Astrocyte (in vitro differentiated cells and primary cell): ENCODE results near the gene NIT2. TPM values are rescaled to one million over a fixed set of nuclear protein-coding genes. Genes with fewer than 3 reads are reported as not detected.

Experiments
- DNase-seq: peaks from one replicate; pipeline ENCODE4 v3.0.0-alpha.2; 2010; ENCODE audit warnings: low read depth
- FAIRE-seq: peaks from 2 replicates; lab custom pipeline; 2011; peaks lifted over from hg19 to GRCh38; lab: Jason Lieb, UNC
- H2AFZ ChIP-seq: 2 replicates; pipeline ENCODE4 v1.6.0; 2012; ENCODE audit warnings: low read depth, low read length, inconsistent platforms
- H3K27ac ChIP-seq: 2 replicates; pipeline ENCODE4 v1.5.1; 2011; ENCODE audit warnings: low read depth, low read length, inconsistent platforms
- H3K27me3 ChIP-seq: 2 replicates; pipeline ENCODE4 v1.6.0; 2011; ENCODE audit warnings: low read length, inconsistent platforms; ENCODE audit not compliant: insufficient read depth
- H3K36me3 ChIP-seq: 2 replicates; pipeline ENCODE4 v1.5.1; 2011; ENCODE audit warnings: low read length, inconsistent platforms; ENCODE audit not compliant: insufficient read depth
- H3K4me1 ChIP-seq: 2 replicates; pipeline ENCODE4 v1.5.1; 2011; ENCODE audit warnings: low read length, inconsistent platforms; ENCODE audit not compliant: insufficient read depth
- H3K4me2 ChIP-seq: 2 replicates; pipeline ENCODE4 v1.6.0; 2012; ENCODE audit warnings: low read length, inconsistent platforms
- H3K4me3 ChIP-seq: 2 replicates; pipeline ENCODE4 v1.5.1; 2011; ENCODE audit warnings: low read depth, mild to moderate bottlenecking, low read length, inconsistent platforms; ENCODE audit not compliant: insufficient read depth
- H3K79me2 ChIP-seq: 2 replicates; pipeline ENCODE4 v1.6.0; 2012; ENCODE audit warnings: mild to moderate bottlenecking, low read length, inconsistent platforms; ENCODE audit not compliant: insufficient read depth
- H3K9ac ChIP-seq: 2 replicates; pipeline ENCODE4 v1.6.0; 2012; ENCODE audit warnings: mild to moderate bottlenecking, low read length, inconsistent platforms
- H3K9me3 ChIP-seq: 2 replicates; pipeline ENCODE4 v1.5.1; 2012; ENCODE audit warnings: low read depth, mild to moderate bottlenecking, low read length, inconsistent platforms; ENCODE audit not compliant: insufficient read depth
- H4K20me1 ChIP-seq: 2 replicates; pipeline ENCODE4 v1.6.0; 2012; ENCODE audit warnings: low read length, inconsistent platforms; ENCODE audit not compliant: insufficient read depth
- H3K27ac Mint-ChIP-seq: one replicate; pipeline ENCODE4 v1.8.0; 2021; ENCODE audit warnings: mild to moderate bottlenecking, mixed read lengths; ENCODE audit not compliant: unreplicated experiment
- H3K27me3 Mint-ChIP-seq: one replicate; pipeline ENCODE4 v1.8.0; 2021; ENCODE audit warnings: low read depth, mixed read lengths; ENCODE audit not compliant: unreplicated experiment
- H3K36me3 Mint-ChIP-seq: one replicate; pipeline ENCODE4 v1.8.0; 2021; ENCODE audit warnings: low read depth, mixed read lengths; ENCODE audit not compliant: unreplicated experiment
- H3K4me1 Mint-ChIP-seq: one replicate; pipeline ENCODE4 v1.8.0; 2021; ENCODE audit warnings: low read depth, mixed read lengths; ENCODE audit not compliant: unreplicated experiment
- H3K4me3 Mint-ChIP-seq: one replicate; pipeline ENCODE4 v1.8.0; 2021; ENCODE audit warnings: mild to moderate bottlenecking, moderate library complexity, mixed read lengths; ENCODE audit not compliant: unreplicated experiment
- H3K9me3 Mint-ChIP-seq: one replicate; pipeline ENCODE4 v1.8.0; 2021; ENCODE audit warnings: mild to moderate bottlenecking, mixed read lengths; ENCODE audit not compliant: unreplicated experiment
- EZH2 ChIP-seq: IDR thresholded peaks from 2 replicates; pipeline ENCODE4 v1.6.1; 2012; ENCODE audit warnings: mild to moderate bottlenecking, low read length, inconsistent platforms; ENCODE audit not compliant: insufficient read depth
- total RNA-seq: library from RNA; stranded (reverse); gene quantifications from 2 replicates; pipeline ENCODE4 v1.2.1, GENCODE V29; 2021
- TF ChIP-seq, protein P1 (sequence below): IDR thresholded peaks from 2 replicates; pipeline ENCODE4 v1.5.1; 2011; ENCODE audit warnings: low read depth, mild to moderate bottlenecking, inconsistent platforms, low read length, moderate library complexity; ENCODE audit not compliant: insufficient read depth

NIT2 gene
- total RNA-seq, 1 donor from 2014 or later = 47.7 TPM

DNA sequence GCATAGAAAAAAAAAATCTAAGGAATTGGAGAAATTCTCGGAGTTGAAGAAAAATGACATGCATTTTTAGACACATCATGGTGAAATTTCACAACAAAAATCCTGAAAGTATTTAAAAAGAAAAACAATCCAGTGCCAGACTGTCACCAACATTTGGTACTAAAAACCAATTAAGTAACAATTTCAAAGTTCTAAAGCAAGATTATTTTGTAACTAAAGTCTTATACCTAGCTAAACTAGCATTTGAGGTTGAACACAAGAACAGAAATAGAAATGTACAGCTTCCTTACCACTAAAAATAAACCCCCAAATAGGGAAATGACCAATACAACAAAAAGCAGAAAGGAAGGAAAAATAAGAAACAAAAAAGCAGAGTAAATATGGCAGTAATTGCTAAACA is 54.5 kb downstream of the NIT2 start:
- Histone ChIP-seq H3K9me3 (peaks cover 3% of the 10 kb centered on the region), H3K4me1 (peaks cover 15% of the 10 kb centered on the region), H3K27ac (no peak overlapping the region), H2AFZ (no peak overlapping the region), H3K36me3 (peaks cover 10% of the 10 kb centered on the region), H3K79me2 (peaks cover 76% of the 10 kb centered on the region), H3K4me3 (no peak overlapping the region), H3K27me3 (no peaks in the 10 kb centered on the region), H3K9ac (no peak overlapping the region), H4K20me1 (peaks cover 44% of the 10 kb centered on the region), H3K4me2 (no peak overlapping the region)
- H3K4me3 Mint-ChIP-seq = no peak overlapping the region
- FAIRE-seq (no peak), DNase-seq (no peak)
- peaks cover 1% of the 10 kb centered on the region for H3K9me3 Mint-ChIP-seq
- peaks cover 10% of the 10 kb centered on the region for H3K4me1 Mint-ChIP-seq
- H3K27me3 Mint-ChIP-seq = no peaks in the 10 kb centered on the region
- no peak for TF ChIP-seq EZH2
- TF ChIP-seq, protein P1, sequence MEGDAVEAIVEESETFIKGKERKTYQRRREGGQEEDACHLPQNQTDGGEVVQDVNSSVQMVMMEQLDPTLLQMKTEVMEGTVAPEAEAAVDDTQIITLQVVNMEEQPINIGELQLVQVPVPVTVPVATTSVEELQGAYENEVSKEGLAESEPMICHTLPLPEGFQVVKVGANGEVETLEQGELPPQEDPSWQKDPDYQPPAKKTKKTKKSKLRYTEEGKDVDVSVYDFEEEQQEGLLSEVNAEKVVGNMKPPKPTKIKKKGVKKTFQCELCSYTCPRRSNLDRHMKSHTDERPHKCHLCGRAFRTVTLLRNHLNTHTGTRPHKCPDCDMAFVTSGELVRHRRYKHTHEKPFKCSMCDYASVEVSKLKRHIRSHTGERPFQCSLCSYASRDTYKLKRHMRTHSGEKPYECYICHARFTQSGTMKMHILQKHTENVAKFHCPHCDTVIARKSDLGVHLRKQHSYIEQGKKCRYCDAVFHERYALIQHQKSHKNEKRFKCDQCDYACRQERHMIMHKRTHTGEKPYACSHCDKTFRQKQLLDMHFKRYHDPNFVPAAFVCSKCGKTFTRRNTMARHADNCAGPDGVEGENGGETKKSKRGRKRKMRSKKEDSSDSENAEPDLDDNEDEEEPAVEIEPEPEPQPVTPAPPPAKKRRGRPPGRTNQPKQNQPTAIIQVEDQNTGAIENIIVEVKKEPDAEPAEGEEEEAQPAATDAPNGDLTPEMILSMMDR = no peak
- H3K36me3 Mint-ChIP-seq = peaks cover 7% of the 10 kb centered on the region
- no peak overlapping the region for H3K27ac Mint-ChIP-seq

DNA sequence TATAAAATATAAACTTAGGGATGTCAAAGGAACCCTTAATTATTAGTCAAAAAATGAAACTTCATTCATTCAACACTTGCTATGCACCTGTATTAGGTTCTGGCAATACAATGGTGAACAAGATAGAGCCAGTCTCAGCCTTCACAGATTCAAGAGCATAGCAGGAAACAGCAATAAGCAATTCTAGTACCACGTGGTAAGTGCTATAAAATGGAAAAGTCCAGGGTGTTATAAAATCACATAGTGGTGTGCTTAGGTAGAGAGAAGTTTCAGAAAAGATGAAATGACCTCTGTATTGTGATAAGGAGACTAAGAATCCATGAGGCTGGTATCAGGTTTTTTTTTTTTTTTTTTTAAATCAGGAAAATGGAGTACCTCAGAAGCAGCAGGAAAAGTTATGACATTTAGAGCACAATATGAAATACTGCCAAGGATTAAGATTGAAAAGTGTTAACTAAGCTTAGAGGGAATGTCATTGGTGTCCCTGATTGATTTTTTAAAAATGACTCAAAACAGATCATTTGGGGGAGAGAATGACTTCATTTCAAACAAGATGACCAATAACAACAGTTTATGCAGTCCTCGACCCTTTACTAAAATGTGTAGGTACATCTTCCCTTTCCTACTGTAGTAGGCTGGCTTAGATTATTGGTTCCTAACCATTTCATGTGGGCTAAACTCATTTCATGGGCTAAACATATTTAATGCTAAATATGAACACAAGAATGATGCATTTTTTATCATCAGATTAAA is 61.3 kb downstream of the NIT2 start:
- H3K27me3 ChIP-seq = no peaks in the 10 kb centered on the region
- Mint-ChIP-seq H3K9me3 (no peaks in the 10 kb centered on the region), H3K27ac (peak overlapping the region; percentile 7), H3K36me3 (no peaks in the 10 kb centered on the region), H3K4me3 (no peak overlapping the region), H3K4me1 (peaks cover 14% of the 10 kb centered on the region), H3K27me3 (no peaks in the 10 kb centered on the region)
- no peak for FAIRE-seq
- no peak overlapping the region for H2AFZ ChIP-seq
- no peaks in the 10 kb centered on the region for H3K36me3 ChIP-seq
- TF ChIP-seq, protein P1 = no peak
- TF ChIP-seq EZH2 = no peak
- no peak overlapping the region for H3K4me2 ChIP-seq
- no peak overlapping the region for H3K9ac ChIP-seq
- DNase-seq = no peak
- no peak overlapping the region for H3K4me3 ChIP-seq
- H3K4me1 ChIP-seq = peaks cover 4% of the 10 kb centered on the region
- H3K79me2 ChIP-seq = peaks cover 98% of the 10 kb centered on the region
- peaks cover 74% of the 10 kb centered on the region for H4K20me1 ChIP-seq
- H3K27ac ChIP-seq = no peak overlapping the region
- H3K9me3 ChIP-seq = no peaks in the 10 kb centered on the region

DNA sequence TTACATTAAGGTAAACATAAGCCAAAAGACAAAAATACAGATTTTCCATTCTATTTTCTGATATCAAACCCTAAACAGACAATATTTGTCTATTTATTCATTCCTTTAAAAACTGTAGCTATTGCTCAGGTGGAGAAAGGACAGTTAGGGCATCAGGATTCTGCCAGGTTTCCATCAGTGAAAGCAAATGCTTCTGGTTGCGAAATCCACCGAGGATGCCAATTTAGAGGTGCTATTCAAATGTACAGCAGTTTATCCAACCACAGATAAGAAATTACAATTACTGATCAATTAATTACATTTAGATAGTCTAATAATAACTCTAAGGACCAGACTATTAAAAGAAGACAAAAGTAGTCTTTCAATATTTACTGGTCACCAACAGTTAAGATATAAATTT is 62.4 kb downstream of the NIT2 start:
- H4K20me1 ChIP-seq = peaks cover 71% of the 10 kb centered on the region
- H3K4me3 ChIP-seq = no peak overlapping the region
- H3K9me3 ChIP-seq = no peaks in the 10 kb centered on the region
- H3K4me1 ChIP-seq = peaks cover 6% of the 10 kb centered on the region
- H3K9me3 Mint-ChIP-seq = no peaks in the 10 kb centered on the region
- peaks cover 14% of the 10 kb centered on the region for H3K4me1 Mint-ChIP-seq
- H3K36me3 ChIP-seq = no peaks in the 10 kb centered on the region
- FAIRE-seq (no peak), DNase-seq (no peak)
- no peak overlapping the region for H3K27ac ChIP-seq
- H3K4me3 Mint-ChIP-seq = no peak overlapping the region
- no peak overlapping the region for H2AFZ ChIP-seq
- no peak overlapping the region for H3K4me2 ChIP-seq
- H3K79me2 ChIP-seq = peaks cover 93% of the 10 kb centered on the region
- no peak overlapping the region for H3K9ac ChIP-seq
- TF ChIP-seq EZH2 = no peak
- TF ChIP-seq, protein P1 = no peak
- H3K36me3 Mint-ChIP-seq = no peaks in the 10 kb centered on the region
- no peaks in the 10 kb centered on the region for H3K27me3 ChIP-seq
- no peaks in the 10 kb centered on the region for H3K27me3 Mint-ChIP-seq
- no peak overlapping the region for H3K27ac Mint-ChIP-seq
